ENCODE data around the gene ABCA4.

The ABCA4 gene

GRCh38 chr1:94027721-94028515 lies 93.0 kb downstream of the ABCA4 start:
- no peak for DNase-seq (ENCODE audit: low read depth)

- DNase-seq (ENCODE audit: low read depth): no peak
Measured at GRCh38 chr1:94026619-94027380, 94.1 kb downstream of the ABCA4 start.

- DNase-seq (ENCODE audit: low read depth): peak; percentile 63
Measured at GRCh38 chr1:94025383-94026340, 95.3 kb downstream of the ABCA4 start.

GRCh38 chr1:94024104-94024792 lies 96.7 kb downstream of the ABCA4 start:
- no peak for DNase-seq (ENCODE audit: low read depth)

GRCh38 chr1:94022471-94023189 lies 98.3 kb downstream of the ABCA4 start:
- DNase-seq (ENCODE audit: low read depth): peak; percentile 89

- peak; percentile 69 for DNase-seq (ENCODE audit: low read depth)
Measured at GRCh38 chr1:94020764-94021579, 100.0 kb downstream of the ABCA4 start.

GRCh38 chr1:94019327-94019726 lies 101.6 kb downstream of the ABCA4 start:
- DNase-seq (ENCODE audit: low read depth): no peak

GRCh38 chr1:94017155-94017829 lies 103.7 kb downstream of the ABCA4 start:
- no peak for DNase-seq (ENCODE audit: low read depth)

GRCh38 chr1:94015489-94015817 lies 105.5 kb downstream of the ABCA4 start:
- DNase-seq (ENCODE audit: low read depth): no peak

GRCh38 chr1:94014635-94015488 lies 106.1 kb downstream of the ABCA4 start:
- DNase-seq (ENCODE audit: low read depth): peak; percentile 45

GRCh38 chr1:94014087-94014486 lies 106.9 kb downstream of the ABCA4 start:
- no peak for DNase-seq (ENCODE audit: low read depth)

GRCh38 chr1:94013367-94013878 lies 107.5 kb downstream of the ABCA4 start:
- no peak for DNase-seq (ENCODE audit: low read depth)

- no peak for DNase-seq (ENCODE audit: low read depth)
Measured at GRCh38 chr1:94012708-94013366, 108.1 kb downstream of the ABCA4 start.

- no peak for DNase-seq (ENCODE audit: low read depth)
Measured at GRCh38 chr1:94011709-94012595, 109.0 kb downstream of the ABCA4 start.

- no peak for DNase-seq (ENCODE audit: low read depth)
Measured at GRCh38 chr1:94011129-94011528, 109.8 kb downstream of the ABCA4 start.

GRCh38 chr1:94009304-94009703 lies 111.6 kb downstream of the ABCA4 start:
- no peak for DNase-seq (ENCODE audit: low read depth)

GRCh38 chr1:94006604-94007003 lies 114.3 kb downstream of the ABCA4 start:
- no peak for DNase-seq (ENCODE audit: low read depth)
